GM18873 (cell line): Measurements from ENCODE around the gene GAST.

ENCODE experiments used
- ATAC-seq: cut with Tn5 transposase; IDR thresholded peaks from one replicate; pipeline ENCODE4 v1.9.1; 2021; ENCODE audit warnings: mild to moderate bottlenecking, moderate library complexity, moderate number of reproducible peaks; ENCODE audit not compliant: unreplicated experiment, low FRiP score

Gene GAST

GRCh38 chr17:41705271-41705991 lies 6.7 kb upstream of the GAST start:
- ATAC-seq, result no peak

- no peak for ATAC-seq
Measured at GRCh38 chr17:41707803-41708669, 4.1 kb upstream of the GAST start.

GRCh38 chr17:41710472-41711090 lies 1.6 kb upstream of the GAST start:
- ATAC-seq, result no peak

DNA sequence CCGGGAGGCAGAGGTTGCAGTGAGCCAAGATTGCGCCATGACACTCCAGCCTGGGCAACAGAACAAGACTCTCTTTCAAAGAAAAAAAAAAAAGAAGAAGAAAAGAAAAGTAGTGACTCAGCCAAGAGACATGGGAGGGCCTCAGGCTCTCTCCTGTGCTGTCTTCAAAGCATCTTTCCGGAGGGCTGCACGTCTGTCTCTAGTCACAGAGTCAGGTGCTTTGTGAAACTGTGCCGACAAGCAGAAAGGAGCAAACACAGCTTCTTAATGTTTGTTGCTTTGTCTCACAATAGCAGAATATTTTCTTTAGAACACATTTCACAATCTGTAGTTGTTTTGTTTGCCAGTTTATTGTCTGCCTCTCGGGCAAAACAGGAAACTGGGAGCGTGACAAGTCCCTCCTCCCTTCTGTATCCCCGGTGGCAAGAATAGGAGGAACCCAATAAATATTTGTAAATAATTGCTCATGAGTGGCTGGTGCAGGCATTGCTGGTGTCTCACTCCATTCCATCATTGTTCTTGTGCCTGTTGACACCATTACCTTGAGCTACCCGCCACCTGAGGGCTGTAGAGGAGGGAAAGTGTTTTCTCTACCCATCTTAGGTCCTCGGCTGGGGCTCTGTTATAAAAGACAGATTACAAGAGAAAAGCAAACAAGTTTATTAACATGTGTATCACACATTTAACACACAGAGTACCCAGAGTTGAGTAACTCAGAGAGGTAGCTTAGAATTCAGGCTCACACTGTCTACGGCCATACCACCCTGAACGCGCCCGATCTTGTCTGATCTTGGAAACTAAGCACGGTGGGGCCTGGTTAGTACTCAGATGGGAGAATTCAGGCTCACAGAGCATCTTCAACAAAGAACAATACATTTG lies 5.5 kb downstream of the GAST start:
- ATAC-seq, result no peak

- ATAC-seq, result no peak
Measured at GRCh38 chr17:41718287-41718645, 6.1 kb downstream of the GAST start.

DNA sequence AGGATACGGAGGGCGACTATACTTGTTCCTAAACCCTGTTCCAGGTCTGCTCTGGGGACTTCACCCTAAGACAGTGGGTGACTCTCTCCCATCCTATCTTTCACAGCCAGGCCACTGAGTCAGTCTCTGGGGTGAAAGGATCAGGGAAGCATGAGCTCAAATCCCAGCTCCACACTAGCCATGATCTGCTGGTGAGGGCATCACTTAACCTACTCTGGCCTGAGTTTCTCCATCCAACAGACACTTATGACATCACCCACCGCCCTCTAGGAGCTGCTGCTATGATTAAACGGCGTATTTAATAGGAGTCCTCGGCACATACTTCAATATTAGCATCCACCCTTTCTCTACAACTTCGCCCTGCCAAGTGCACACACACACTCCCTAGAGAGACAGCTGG lies 10.1 kb downstream of the GAST start:
- no peak for ATAC-seq

GRCh38 chr17:41723801-41724475 lies 11.8 kb downstream of the GAST start:
- ATAC-seq, result no peak

- ATAC-seq, result no peak
Measured at GRCh38 chr17:41724476-41725050, 12.4 kb downstream of the GAST start.

- ATAC-seq, result no peak
Measured at GRCh38 chr17:41725134-41725533, 13.0 kb downstream of the GAST start.

- ATAC-seq, result no peak
Measured at GRCh38 chr17:41728056-41728455, 15.9 kb downstream of the GAST start.

DNA sequence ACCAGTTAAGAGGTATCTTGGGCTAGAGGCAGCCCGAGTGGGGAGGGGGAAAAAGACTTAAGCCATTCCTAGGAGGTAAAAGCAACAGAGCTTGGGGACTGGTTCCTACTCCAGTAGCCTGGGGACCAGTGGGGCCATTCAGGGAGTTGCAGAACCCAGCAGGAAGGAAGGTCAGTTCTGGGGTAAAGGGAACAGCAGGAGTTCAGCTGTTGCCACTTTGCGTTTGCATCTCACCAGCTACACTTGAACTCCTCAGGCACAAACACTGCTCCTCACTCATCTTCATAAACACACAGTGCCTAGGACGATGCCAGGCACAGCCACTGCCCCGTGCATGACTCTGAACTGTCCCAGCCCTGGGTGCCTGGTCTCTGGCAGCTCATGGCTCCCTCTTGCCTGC lies 18.3 kb downstream of the GAST start:
- no peak for ATAC-seq

DNA sequence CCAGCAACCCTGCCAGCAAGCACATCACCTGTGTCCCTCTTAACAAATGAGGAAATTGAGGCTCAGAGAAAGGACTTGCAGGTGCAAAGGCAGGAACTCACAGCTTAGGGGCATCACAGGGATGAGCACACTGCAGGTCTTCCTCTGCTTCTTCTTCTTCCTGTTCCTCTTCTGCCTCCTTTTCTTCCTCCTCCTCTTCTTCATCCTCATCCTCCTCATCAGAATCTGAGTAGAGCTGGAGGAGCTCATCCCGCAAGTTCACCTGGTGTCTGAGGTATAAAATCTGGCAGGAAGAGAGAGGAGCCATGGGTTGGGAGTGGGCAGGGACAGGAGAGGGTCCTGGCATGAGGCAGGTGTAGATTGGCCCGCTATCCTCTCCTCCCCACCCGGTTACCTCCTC lies 19.7 kb downstream of the GAST start:
- no peak for ATAC-seq

DNA sequence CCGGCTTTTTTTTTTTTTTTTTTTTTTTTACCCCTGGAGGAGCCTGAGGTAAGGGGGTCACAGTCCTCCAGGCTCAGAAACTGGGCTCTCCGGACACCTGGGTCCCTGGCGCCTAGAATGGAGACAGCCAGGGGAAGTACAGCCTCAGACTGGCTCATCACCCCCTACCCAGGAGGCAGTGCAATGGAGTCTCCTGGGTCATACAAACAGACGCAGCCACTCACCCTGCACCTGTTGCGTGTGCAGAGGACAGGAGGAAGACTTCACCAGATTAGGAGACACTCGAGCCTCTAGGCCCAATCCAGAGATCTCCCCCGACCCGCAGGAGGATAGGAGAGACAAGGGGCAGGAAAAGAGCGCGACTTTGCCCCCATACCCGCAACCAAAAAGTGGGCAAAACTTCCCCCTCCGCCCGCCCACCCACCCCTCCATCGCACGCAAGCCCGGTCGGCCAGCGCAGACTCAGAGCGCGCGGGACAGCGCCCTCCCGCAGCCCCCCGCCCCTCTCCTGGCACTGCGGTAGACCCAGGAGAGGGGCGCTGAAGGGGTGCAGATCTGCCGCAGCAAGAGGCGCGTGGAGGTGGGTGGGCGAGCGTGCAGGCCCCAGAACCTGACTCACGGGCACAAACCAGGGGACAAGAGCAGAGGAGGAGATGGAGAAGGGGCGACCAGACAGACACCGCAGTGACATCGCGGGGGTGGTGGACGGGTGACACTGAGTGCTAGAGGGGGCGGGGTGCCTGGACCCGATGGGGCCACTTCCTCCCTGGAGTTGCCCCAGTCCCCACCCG lies 21.4 kb downstream of the GAST start:
- no peak for ATAC-seq

DNA sequence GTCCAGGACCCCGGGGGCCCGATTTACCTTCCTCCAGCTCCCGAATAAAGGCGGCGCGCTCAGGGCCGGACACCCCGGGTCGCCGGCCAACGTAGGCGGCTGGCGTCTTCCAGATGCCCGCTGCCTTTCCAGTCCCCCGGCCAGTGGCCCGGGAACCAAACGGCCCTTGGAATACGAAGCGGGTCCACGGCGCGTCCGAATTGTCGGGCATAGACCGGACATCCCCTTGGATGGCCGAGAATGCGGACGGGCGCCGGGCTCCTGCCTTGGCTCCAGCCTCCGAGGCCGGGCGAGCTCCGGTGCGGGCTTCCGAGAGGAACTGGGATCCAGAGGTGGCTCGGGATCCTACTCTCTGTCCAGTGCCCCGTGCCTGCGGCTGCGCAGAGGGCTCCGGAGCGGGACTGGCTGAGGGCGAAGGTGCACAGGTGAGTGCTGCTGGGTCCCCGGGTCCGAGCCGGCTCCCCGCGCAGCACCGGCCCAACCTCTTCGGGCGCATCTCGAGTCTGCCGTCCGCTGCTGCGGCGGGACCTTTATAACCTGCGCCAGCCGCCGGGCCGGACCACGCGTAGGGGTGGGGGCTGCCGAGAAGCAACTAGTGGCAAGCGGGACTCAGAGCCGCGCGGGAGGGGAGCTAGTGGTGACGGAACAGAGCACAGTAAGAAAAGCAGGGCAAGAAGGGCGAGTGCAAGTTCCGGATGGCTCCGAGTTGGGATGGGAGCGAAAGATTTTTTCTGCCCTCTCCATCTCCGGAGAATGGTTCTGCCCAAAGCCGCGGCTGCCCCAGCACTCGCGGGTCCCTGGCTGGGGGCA lies 22.2 kb downstream of the GAST start, which contains the start of gene HAP1:
HAP1 (minus strand) TSS at position 505 of the 810 bp plus-strand sequence; CDS start at position 496, 9 bp downstream.
- no peak for ATAC-seq

DNA sequence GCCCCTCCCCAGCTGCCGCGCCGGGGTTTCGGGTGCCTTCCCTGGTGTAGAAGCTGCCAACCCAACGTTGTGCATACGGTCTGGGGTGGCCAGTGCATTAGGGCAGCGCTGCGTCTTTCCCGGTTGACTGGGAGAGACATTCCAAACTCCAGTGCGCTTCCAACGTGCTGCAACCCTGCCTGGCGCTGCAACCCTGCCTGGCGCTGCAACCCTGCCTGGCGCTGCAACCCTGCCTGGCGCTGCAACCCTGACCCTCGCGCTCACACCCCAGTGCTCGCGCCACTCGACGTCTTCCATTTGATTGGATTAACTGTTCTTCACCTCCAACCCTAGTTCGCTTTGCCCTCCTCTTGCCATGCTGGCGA lies 22.8 kb downstream of the GAST start:
- no peak for ATAC-seq

DNA sequence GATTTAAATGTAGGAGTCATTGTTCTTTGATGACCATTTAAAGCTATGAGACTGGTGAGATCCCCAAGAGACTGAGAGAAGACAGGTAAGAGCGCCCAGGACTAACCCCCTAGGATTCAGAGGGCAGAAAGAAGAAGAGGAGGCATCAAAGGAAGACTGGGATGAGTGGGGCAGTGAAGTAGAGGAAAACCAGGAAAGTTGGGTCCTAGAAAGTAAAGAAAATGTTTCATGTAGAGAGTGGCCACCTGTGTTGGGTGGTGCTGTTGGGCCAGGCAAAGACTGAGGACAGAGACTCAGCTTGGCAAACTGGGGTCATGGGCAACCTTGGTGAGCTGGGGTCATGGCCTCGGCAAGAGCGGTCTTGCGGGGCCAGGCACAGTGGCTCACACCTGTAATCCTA lies 23.6 kb downstream of the GAST start:
- no peak for ATAC-seq

GRCh38 chr17:41736983-41737679 lies 25.0 kb downstream of the GAST start:
- no peak for ATAC-seq

DNA sequence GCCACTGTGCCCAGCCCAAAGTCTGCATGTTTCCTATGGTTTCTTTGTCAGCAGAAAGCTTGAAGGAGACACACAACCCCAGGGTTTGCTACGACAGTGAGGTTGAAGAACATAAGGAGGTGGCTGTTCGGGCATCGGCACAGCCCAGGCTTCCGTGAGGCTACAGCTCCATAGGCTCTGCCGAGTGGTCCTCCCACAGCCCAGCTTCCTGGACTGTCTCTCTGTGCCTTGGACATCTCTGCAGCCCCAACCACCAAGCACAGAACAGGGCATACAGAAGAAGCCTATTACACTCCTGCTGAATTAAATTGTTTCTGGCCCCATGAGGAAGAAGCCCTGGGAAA lies 25.5 kb downstream of the GAST start:
- no peak for ATAC-seq
